IPS DF 4.7 (cell line): ENCODE data around the gene PLGLB2.
"Not testable (repeated sequence)": the region's sequence is repeated elsewhere in the genome, so short reads cannot be mapped to it uniquely, and the experiment has no call there.

Experiments
- DNase-seq: peaks from one replicate; pipeline ENCODE4 v3.0.0-alpha.2; 2013; ENCODE audit warnings: low spot score; ENCODE audit errors: extremely low read depth

Gene PLGLB2

DNA sequence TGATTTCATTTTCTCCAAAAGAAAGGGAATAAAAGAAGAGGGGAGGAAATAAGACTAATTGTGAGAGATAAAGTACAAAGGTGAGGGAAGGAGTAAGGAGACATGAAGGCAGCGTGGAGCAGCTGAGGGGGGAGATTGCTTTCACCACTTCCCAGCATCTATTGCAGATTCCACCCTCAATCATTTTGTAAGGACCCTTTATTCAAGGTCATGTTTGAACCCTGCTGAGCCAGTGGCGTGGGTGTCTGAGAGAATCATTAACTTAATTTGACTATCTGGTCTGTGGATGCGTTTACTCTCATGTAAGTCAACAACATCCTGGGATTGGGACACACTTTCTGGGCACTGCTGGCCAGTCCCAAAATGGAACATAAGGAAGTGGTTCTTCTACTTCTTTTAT is at the start of gene PLGLB2:
Gene PLGLB2 (plus strand): TSS at position 297 of the 400 bp plus-strand sequence. CDS start 67 bp downstream, at position 364.
- not testable (repeated sequence) for DNase-seq

DNA sequence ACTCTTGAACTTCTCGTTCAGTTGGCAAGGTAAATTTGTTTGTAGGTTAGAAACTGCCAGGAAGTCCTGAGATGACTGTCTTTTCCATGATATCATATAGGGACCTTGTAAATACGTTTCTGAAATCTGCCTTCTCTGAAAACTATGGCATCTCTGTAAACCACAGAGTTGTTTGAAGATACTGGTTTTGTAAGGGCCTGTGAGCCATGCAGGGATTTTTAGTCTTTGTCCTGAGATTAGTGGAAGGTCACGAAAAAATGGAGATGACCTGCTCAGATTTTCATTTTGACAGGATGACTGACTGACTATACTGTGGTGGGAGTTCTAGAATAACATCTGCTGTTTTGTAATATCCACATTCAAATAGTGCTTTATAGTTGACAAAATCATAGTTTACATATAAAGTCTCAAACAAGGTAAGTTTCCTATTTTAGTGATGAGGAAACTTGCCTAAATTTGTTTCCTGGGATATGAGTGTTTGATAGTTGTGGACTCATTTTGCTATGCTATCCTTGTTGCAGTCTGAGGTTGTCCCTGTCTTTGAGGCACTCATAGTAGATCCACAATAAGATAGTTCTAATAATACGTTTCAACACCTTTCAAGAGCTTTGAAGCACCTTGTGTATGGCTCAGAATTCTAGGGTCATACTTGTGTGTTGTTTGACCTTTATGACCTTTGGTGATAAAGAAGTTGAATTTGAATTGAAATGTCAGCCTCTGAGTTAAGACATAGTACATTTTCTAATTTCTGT is 43.1 kb upstream of the PLGLB2 start:
- not testable (repeated sequence) for DNase-seq

DNA sequence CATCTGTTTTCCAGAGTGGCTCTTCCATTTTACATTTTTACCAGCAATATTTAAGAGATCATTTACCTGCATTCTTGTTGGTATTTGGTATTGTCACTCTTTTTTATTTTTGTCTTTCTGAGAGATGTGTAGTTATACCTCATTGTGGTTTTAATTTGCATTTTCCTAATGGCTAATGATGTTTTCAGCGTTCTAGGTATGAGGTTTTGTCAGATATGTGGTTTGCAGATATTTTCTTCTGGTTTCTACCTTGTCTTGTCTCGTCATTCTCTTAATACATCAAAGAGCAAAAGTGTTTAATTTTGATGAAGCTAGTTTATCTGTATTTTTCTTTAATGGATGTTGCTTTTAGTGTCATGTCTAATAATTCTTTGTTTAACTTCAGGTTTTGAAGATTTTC is 39.5 kb upstream of the PLGLB2 start:
- not testable (repeated sequence) for DNase-seq

DNA sequence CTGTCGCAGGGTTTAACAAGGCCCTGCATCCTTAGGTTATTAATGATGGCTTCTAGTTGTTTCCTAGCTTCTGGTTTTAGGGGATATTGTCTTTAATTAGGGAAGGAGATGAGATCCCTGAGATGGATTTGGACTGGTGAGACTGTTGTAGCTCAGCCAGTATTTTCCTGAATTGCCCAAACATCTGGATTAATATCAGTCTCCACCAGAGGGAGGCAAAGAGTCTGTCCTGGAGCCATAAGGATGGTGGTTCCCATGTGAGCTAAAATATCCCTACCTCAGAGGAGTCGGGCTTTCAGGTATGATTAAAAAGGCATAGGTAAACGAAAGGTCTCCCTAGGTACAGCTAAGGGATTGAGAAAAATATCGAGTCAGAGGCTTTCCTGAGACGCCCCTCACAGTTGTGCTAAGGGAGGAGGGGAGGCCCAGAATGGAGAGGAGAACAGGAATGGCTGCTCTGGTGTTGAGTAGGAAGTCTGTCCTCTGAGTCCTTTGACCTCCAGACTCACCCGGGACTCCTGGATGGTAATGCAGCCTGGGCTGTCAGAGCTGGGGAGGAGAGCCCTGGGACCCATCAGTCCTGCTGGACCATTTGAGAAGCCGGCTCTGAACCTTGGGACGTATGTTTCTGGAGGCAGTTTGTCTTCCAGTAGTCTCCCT is 19.8 kb upstream of the PLGLB2 start:
- not testable (repeated sequence) for DNase-seq

DNA sequence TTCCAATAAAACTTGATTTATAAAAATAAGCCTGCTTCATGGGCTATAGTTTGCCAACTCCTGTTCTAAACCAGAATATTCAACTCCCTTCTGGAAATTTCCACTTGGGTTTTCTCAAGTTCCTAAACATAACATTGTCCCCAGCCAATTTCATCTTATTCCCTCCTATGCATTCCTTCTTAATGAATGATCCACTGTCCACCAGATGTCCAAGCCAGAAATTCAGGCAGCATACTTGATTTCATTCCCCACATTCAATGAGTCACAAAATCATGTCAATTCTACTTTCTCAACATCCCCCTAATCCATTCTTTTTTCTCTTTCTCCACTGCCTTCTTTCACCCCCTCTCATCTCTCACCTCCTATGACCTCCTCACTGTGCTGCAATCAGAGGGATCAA is 7.0 kb upstream of the PLGLB2 start:
- DNase-seq = not testable (repeated sequence)

DNA sequence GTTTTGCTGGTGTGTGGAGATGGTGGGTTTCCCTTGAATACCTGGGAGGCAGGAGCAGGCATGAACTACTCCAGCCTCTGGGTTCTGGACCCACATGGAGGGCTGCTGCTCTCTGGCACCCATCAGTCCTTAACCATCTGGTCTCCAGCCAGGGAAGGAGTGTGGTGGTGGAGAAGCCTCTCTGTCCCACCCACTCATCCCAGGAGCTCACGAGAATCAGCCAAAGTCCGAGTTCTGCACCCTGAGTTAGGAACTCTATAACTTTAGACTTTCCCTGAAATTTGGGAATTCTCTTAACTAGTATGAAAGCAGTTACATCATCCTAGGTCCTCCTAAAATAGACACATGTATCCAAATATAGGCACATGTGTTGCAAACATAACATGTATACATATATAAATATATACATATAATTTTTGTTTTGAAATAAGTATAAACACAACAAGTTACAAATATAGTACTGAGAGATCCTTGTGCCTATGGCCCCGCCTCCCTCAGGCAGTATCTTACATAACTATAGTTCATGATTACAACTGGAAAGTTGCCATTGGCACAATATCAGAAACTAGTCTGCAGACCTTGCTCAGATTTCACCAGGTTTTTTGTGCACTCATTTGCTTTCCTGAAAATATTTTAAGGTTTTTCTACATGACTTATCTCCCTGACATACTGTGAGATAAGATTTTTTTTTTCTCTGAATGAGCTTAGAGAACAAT is 5.3 kb upstream of the PLGLB2 start:
- not testable (repeated sequence) for DNase-seq

DNA sequence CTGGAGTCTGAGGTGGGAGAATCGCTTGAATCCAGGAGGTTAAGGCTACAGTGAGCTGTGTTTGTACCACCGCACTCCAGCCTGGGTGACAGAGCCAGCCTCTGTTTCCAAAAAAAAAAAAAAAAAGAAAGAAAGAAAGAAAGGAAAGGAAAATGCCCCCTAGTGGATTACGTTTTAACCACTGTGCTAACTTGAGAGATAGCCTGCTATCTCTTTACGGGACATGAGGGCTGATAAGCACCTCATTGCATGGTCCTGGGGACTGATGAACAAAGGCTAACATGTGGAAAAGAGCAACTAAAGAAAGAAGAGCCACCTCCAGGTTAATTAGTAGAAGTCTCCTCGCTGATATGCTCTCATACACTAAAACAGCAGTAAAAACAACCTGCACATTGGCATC is 4.2 kb upstream of the PLGLB2 start:
- DNase-seq = not testable (repeated sequence)

DNA sequence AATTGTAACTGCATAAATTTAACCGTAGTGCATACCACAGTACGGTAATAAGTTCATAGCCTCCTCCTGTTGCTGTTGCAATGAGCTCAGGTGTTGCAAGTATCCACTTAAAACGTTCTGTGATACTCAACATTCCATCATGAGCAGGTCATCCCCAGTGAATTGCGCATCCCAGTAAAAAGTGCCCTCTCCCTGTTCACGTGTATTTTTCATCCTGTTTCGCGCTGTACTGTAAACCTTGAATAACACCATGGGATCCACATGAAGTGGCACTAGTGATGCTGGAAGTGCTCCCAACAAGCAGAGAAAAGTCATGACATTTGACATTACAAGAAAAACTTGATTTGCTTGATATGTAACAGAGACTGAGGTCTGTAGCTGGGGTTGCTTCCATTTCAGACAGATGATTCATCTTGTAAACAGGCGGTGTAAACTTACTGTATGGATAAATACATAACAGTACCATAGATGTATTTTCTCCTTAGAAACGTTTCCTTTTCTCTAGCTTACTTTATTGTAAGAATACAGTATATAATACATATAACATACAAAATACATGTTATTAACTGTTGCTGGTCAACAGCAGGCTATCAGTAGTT is 2.4 kb upstream of the PLGLB2 start:
- DNase-seq = not testable (repeated sequence)

DNA sequence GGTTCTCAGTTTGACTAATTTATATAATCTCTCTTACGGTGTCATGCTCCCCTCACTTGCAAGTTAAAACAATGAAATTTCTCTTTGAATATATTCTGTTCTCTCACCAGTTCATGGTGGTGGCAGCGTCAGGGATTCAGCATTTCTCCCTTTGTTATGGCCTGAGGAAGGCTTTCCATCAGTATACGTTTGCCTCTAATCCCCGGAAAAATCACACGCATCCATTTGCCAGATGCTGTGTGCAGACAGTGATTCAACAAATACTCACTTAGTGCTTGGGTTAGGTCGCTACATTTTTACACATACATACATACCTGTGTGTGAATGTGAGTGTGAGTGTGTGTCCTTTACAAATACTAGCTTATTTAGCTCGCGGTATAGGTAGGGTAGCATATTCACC is 637 bp downstream of the PLGLB2 start:
- DNase-seq = not testable (repeated sequence)

DNA sequence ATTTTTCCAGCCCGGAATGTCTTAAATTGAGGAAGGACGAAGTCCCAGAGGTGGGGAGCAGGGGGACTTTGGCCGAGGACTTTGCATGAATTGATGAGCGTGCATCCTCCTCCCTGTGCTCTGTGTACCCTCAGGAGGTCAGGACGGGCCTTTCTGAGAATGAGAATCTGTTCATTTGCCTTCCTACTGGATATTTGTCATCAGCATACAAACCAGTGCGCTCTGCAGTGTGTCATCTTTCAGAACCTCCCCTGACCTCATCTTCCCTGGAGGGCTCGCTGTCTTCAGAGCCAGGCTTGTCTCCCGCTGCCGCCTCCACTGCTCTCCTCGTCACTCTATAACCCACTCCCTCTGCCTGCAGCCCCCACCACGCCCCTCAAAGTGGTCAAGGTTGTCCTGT is 2.7 kb downstream of the PLGLB2 start:
- not testable (repeated sequence) for DNase-seq

DNA sequence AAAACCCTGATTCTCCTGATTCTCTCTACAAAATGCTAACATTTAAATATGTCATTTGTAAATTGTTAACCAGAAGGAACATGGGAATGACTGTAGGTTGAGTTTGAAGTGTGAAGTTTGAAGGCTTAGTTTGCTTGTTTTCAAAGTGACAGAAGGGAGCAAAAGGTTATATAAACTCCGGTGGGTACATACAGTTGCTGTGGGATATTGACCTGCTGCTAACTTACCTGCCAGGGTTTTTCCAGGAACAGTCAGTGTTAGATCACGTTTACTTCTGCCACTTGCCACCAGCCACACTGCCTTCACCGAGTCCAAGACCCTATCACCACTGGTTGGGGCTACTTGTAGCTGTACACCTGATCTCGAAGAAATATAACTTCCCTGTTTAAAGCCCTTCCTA is 6.9 kb downstream of the PLGLB2 start:
- DNase-seq = not testable (repeated sequence)
